H1 (cell line): ENCODE data around the gene ALG1.
"Not testable (repeated sequence)": the region's sequence is repeated elsewhere in the genome, so short reads cannot be mapped to it uniquely, and the experiment has no call there.

ENCODE experiments used
- ASH2L ChIP-seq: fragments of 200-600, 300-600 bp; sonication (generic); IDR thresholded peaks from one replicate; pipeline ENCODE4 v1.7.1; 2017; ENCODE audit warnings: low read length
- BRCA1 ChIP-seq: IDR thresholded peaks from 2 replicates; pipeline ENCODE4 v1.6.1; 2012; ENCODE audit warnings: low read depth, low read length, improper control_type of control experiment
- CEBPB ChIP-seq: IDR thresholded peaks from 2 replicates; pipeline ENCODE4 v1.6.1; 2012; ENCODE audit warnings: low read depth, low read length
- HDAC2 ChIP-seq, 2 experiments: fragments of 300-600 bp in 1 of 2; sonication (generic) in 1 of 2; IDR thresholded peaks; 2 replicates each; pipeline ENCODE4 v1.6.1; 2011 to 2012; ENCODE audit warnings: low read depth in 2 of 2, low read length in 2 of 2, mild to moderate bottlenecking in 2 of 2, moderate library complexity in 2 of 2, borderline replicate concordance in 1 of 2, inconsistent platforms in 1 of 2
- JUN ChIP-seq: IDR thresholded peaks from 2 replicates; pipeline ENCODE4 v1.6.1; 2011; ENCODE audit warnings: low read depth, mild to moderate bottlenecking, improper control_type of control experiment, low read length
- POLR2A ChIP-seq, 2 experiments: IDR thresholded peaks; 1 replicate in 1 of 2; 2 replicates in 1 of 2; pipeline ENCODE4 v1.6.1; 2011; ENCODE audit warnings: low read depth in 2 of 2, low read length in 2 of 2, mild to moderate bottlenecking in 2 of 2; ENCODE audit errors: control extremely low read depth in 1 of 2
- POLR2AphosphoS5 ChIP-seq: IDR thresholded peaks from 2 replicates; pipeline ENCODE4 v1.6.1; 2011; ENCODE audit warnings: low read depth, low read length
- SP1 ChIP-seq: IDR thresholded peaks from 2 replicates; pipeline ENCODE4 v1.6.1; 2011; ENCODE audit warnings: low read depth, low read length
- SUZ12 ChIP-seq: fragments of 200-600 bp; sonication (generic); IDR thresholded peaks from 2 replicates; pipeline ENCODE4 v1.6.1; 2012; ENCODE audit warnings: mild to moderate bottlenecking, inconsistent platforms, low read length, moderate library complexity, mixed read lengths
- TF ChIP-seq, protein P1 (sequence below), 3 experiments: IDR thresholded peaks; 1 replicate in 2 of 3; 2 replicates in 1 of 3; pipeline versions ENCODE4 v1.5.1 to v1.6.1; 2011; ENCODE audit warnings: low read length in 3 of 3, mild to moderate bottlenecking in 3 of 3, inconsistent platforms in 2 of 3, low read depth in 1 of 3, moderate library complexity in 1 of 3; ENCODE audit not compliant: insufficient read depth in 1 of 3; ENCODE audit errors: control extremely low read depth in 1 of 3
- TF ChIP-seq, protein P2 (sequence below): IDR thresholded peaks from 2 replicates; pipeline ENCODE4 v1.6.1; 2012; ENCODE audit warnings: low read length, inconsistent platforms

DNA sequence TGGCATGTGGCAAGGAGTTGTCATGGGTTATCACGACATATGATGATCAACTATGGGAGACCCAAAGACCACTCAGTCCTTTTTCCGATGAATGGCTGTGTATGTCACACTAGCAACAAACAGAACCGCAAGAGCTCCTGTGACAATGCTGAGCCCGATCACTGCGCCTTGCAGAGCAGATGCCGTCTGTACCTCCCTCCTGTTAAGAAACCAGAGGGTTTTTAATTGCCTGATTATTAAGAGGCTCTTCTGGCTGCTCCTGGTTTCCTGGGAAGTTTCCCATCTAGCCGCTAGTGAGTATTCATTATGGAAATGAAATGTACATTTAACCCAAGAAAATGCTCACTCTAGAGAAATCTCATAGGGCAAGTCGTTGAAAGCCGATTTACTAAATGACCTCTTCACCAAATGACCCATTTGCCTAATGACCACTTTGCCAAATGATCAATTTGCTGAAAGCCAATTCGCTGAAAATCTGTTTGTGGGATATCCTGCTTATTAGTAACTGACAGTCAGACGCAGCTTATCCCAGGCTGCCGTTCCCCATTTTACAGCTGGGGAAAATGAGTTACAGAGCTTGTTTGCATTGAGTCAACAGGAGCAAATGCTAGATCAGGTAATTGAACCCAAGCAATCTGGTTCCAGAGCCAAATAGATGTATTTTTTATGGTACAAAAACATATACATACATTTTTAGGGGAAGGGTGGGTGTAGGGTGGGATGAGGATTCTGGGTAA, 31.8 kb downstream of the ALG1 start:
- TF ChIP-seq POLR2A (IDR thresholded peaks at IDR 0.05; ENCODE audit: control extremely low read depth in 1 of 2, low read depth in 2 of 2, low read length in 2 of 2); POLR2AphosphoS5; BRCA1; SUZ12; CEBPB; HDAC2 (IDR thresholded peaks at IDR 0.05; ENCODE audit: borderline replicate concordance in 1 of 2, low read depth in 2 of 2, low read length in 2 of 2); JUN; SP1; ASH2L: not testable (repeated sequence)
- TF ChIP-seq, protein P1, sequence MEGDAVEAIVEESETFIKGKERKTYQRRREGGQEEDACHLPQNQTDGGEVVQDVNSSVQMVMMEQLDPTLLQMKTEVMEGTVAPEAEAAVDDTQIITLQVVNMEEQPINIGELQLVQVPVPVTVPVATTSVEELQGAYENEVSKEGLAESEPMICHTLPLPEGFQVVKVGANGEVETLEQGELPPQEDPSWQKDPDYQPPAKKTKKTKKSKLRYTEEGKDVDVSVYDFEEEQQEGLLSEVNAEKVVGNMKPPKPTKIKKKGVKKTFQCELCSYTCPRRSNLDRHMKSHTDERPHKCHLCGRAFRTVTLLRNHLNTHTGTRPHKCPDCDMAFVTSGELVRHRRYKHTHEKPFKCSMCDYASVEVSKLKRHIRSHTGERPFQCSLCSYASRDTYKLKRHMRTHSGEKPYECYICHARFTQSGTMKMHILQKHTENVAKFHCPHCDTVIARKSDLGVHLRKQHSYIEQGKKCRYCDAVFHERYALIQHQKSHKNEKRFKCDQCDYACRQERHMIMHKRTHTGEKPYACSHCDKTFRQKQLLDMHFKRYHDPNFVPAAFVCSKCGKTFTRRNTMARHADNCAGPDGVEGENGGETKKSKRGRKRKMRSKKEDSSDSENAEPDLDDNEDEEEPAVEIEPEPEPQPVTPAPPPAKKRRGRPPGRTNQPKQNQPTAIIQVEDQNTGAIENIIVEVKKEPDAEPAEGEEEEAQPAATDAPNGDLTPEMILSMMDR (IDR thresholded peaks at IDR 0.05; ENCODE audit: control extremely low read depth in 1 of 3, insufficient read depth in 1 of 3, low read depth in 1 of 3, low read length in 3 of 3): not testable (repeated sequence)
- TF ChIP-seq, protein P2, sequence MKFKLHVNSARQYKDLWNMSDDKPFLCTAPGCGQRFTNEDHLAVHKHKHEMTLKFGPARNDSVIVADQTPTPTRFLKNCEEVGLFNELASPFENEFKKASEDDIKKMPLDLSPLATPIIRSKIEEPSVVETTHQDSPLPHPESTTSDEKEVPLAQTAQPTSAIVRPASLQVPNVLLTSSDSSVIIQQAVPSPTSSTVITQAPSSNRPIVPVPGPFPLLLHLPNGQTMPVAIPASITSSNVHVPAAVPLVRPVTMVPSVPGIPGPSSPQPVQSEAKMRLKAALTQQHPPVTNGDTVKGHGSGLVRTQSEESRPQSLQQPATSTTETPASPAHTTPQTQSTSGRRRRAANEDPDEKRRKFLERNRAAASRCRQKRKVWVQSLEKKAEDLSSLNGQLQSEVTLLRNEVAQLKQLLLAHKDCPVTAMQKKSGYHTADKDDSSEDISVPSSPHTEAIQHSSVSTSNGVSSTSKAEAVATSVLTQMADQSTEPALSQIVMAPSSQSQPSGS: not testable (repeated sequence)
